Neural progenitor cell (in vitro differentiated cells): Measurements from ENCODE around the gene C11orf65.

Experiments used
- CTCF ChIP-seq: fragments of 200-600 bp; sonication (generic); IDR thresholded peaks from 2 replicates; pipeline ENCODE4 v1.5.1; 2017; ENCODE audit warnings: antibody characterized with exemption, mild to moderate bottlenecking
- EZH2phosphoT487 ChIP-seq: fragments of 200-600 bp; sonication (generic); IDR thresholded peaks from 2 replicates; pipeline ENCODE4 v1.6.1; 2017; ENCODE audit warnings: antibody characterized with exemption

- no peak for TF ChIP-seq EZH2phosphoT487
- TF ChIP-seq CTCF, result no peak
These were observed 35.3 kb downstream of the C11orf65 start for GRCh38 chr11:108431997-108432396.
